ENCODE results near the gene PTGDR2. TPM values are rescaled to one million over a fixed set of nuclear protein-coding genes. Genes with fewer than 3 reads are reported as not detected.

The PTGDR2 gene
- total and polyA plus RNA-seq, 9 donors, result 0.48 to 1.0 (median 0.71) TPM

DNA sequence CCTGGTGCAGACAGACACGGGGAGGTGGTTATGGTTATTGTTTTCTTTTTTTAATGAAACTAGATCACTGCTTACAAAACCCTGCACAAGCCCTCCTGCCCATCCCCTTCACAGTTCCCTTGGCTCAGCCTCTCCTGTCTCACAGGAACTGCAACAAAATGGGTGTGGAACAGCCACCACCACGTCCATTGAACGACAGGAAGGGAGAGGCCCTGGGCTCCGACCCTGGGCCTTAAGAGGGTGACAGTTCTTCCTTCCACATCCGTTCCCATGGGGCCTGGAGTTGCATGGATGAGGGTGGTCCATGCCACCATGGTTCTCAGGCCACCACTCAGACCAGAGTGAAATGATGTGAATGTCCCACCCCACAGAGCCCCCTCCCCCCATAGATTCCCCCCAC lies 34.9 kb upstream of the PTGDR2 start:
- no peaks in the 10 kb centered on the region for H3K9me3 ChIP-seq (replicated peaks; ENCODE audit: control insufficient read depth, low read depth, low read length)
- DNase-seq, result no peak
- H3K27ac ChIP-seq (ENCODE audit: low read length), result no peak overlapping the region
- H3K4me3 ChIP-seq (ENCODE audit: low read length), result no peak overlapping the region
- H3K4me1 ChIP-seq (ENCODE audit: control insufficient read depth, insufficient read depth, low read length), result no peaks in the 10 kb centered on the region
- peaks cover 61% of the 10 kb centered on the region for H3K36me3 ChIP-seq (ENCODE audit: control insufficient read depth, insufficient read depth, low read length)
- 50% methylated on average over 2 of the region's 5 CpGs for WGBS (ENCODE audit: insufficient coverage)
- H3K27me3 ChIP-seq (ENCODE audit: control insufficient read depth, insufficient read depth, low read length), result no peaks in the 10 kb centered on the region

DNA sequence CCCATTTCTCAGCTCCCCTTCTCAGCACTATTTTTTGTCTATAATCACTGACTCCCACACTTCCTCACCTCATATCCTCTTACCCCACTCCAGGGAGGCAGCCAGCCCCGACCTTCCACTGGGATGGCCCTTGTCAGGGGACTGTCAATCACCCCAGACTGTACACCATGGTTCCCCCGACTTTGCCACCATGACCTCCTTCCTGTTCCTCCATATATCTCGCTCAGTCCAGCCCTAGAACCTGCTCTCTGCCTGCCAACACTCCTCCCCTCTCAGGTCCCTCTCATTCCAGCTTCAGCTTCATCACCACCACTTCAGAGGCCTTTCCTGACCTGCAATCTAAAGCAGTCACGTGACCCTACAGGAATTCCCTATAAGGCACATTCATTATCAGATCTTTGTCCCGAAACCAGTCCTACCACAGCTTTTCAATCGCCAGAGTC lies 34.1 kb upstream of the PTGDR2 start:
- Histone ChIP-seq H3K36me3 (ENCODE audit: control insufficient read depth, insufficient read depth, low read length) (peaks cover 54% of the 10 kb centered on the region), H3K9me3 (replicated peaks; ENCODE audit: control insufficient read depth, low read depth, low read length) (no peaks in the 10 kb centered on the region), H3K27ac (ENCODE audit: low read length) (no peak overlapping the region), H3K27me3 (ENCODE audit: control insufficient read depth, insufficient read depth, low read length) (no peaks in the 10 kb centered on the region), H3K4me3 (ENCODE audit: low read length) (no peak overlapping the region), H3K4me1 (ENCODE audit: control insufficient read depth, insufficient read depth, low read length) (no peaks in the 10 kb centered on the region)
- 72% methylated on average over 6 of the region's 6 CpGs for WGBS (ENCODE audit: insufficient coverage)
- no peak for DNase-seq

DNA sequence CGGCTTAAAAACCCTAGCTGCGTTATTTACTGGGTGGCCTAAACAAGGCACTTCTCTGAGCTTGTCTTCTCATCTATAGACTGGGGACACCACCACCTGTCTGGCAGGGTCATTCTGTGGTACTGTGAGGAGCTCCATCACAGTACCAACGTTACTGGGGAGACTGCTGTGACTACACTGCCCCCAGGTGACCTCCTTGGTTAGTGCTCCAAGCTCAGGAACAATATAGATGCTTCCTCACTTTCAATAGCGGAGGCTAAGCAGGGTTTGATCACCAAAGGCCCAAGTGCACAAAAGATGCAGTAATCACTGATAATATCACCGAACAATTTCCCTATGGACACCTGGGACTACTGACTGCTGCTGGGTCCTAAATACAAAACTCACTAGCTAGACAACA lies 31.8 kb upstream of the PTGDR2 start:
- no peaks in the 10 kb centered on the region for H3K4me1 ChIP-seq (ENCODE audit: control insufficient read depth, insufficient read depth, low read length)
- no peaks in the 10 kb centered on the region for H3K27me3 ChIP-seq (ENCODE audit: control insufficient read depth, insufficient read depth, low read length)
- H3K36me3 ChIP-seq (ENCODE audit: control insufficient read depth, insufficient read depth, low read length), result peaks cover 34% of the 10 kb centered on the region
- DNase-seq, result peak; percentile 54
- no peaks in the 10 kb centered on the region for H3K9me3 ChIP-seq (replicated peaks; ENCODE audit: control insufficient read depth, low read depth, low read length)
- H3K4me3 ChIP-seq (ENCODE audit: low read length), result no peak overlapping the region
- 55% methylated on average over 5 of the region's 5 CpGs for WGBS (ENCODE audit: insufficient coverage)
- H3K27ac ChIP-seq (ENCODE audit: low read length), result no peak overlapping the region

DNA sequence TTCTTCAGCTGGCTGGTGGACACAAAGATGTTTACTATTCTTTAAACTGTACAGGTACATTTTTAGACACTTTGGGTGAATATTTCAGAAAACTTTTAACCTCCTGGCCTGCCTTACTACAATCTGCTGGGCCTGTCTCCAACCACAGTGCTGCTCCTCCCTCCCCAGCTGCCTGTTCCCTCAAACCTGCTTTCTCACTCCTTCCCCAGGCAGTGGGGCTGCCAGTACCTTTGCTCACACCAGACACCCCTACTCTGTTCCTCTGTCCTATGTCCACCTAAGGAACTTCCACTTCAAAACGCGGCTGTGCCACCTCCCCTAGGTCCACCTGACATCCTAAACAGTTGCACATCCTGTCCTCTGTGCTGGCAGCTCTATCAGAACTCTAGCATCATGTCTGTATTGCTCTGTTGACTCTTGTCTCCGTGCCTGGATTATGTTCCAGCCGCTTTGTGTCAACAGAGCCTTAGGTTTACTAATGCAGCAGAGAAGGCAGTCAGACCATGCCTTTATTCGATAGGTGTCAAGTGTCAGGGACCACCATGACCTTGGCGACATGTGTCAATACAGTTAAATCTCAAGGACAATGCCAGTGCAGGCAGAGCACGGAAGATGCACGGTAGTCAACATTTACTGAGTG lies 25.0 kb upstream of the PTGDR2 start:
- Histone ChIP-seq H3K27me3 (ENCODE audit: control insufficient read depth, insufficient read depth, low read length) (no peaks in the 10 kb centered on the region), H3K4me1 (ENCODE audit: control insufficient read depth, insufficient read depth, low read length) (peaks cover 24% of the 10 kb centered on the region), H3K36me3 (ENCODE audit: control insufficient read depth, insufficient read depth, low read length) (peaks cover 15% of the 10 kb centered on the region), H3K4me3 (ENCODE audit: low read length) (no peak overlapping the region), H3K9me3 (replicated peaks; ENCODE audit: control insufficient read depth, low read depth, low read length) (no peaks in the 10 kb centered on the region), H3K27ac (ENCODE audit: low read length) (no peak overlapping the region)
- DNase-seq, result no peak
- WGBS (ENCODE audit: insufficient coverage), result 46% methylated on average over 6 of the region's 8 CpGs

DNA sequence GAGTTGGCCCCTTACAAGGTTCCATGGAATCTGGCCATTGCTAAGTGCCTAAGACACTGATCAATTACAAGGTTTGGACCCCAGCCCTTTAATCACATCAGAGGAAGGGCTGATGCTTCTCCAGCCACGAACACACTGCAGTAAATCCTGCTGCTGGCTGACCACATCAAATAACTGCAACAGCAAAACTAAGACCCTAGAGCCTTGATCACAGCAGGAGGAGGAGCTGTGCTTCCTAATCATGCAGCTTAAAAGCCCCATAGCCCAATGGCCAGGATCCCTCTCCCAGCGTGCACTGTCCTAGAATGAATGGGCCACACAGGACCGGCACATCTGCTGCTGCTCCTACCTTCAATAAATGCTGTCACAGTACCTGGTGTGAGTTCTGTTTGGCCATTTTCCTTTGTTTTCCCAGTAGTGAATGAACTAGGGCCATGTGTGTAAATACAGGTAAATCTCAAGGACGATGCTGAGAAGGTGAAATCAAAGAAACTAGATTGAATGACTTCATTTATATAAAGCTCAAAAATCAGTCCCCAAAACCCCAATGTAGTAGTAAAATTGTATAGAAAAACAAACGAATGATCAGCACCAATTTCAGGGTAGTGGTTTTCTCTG lies 24.3 kb upstream of the PTGDR2 start:
- Histone ChIP-seq H3K9me3 (replicated peaks; ENCODE audit: control insufficient read depth, low read depth, low read length) (no peaks in the 10 kb centered on the region), H3K4me1 (ENCODE audit: control insufficient read depth, insufficient read depth, low read length) (peaks cover 31% of the 10 kb centered on the region), H3K36me3 (ENCODE audit: control insufficient read depth, insufficient read depth, low read length) (peaks cover 15% of the 10 kb centered on the region), H3K27ac (ENCODE audit: low read length) (no peak overlapping the region), H3K4me3 (ENCODE audit: low read length) (no peak overlapping the region), H3K27me3 (ENCODE audit: control insufficient read depth, insufficient read depth, low read length) (no peaks in the 10 kb centered on the region)
- 17% methylated on average over 1 of the region's 5 CpGs for WGBS (ENCODE audit: insufficient coverage)
- DNase-seq, result no peak

DNA sequence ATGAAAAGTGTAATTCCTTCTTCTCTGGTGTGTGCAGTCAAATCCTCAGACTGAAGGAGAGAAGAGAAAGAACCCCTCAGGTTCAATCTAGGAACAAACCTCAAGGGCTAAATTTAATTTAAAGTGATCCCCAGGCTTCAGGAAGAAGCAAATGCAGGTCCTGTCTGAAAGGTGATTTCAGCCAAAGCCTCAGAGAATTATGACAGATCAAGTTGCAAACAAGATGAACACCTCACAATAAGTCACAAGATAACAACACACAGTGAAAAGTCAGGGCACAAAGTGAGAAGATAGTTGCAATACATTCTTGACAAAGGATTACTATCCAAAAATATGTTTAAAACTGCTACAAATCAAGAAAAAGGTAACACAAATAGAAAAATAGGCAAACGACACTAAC lies 23.4 kb upstream of the PTGDR2 start:
- Histone ChIP-seq H3K36me3 (ENCODE audit: control insufficient read depth, insufficient read depth, low read length) (peaks cover 15% of the 10 kb centered on the region), H3K27me3 (ENCODE audit: control insufficient read depth, insufficient read depth, low read length) (no peaks in the 10 kb centered on the region), H3K4me1 (ENCODE audit: control insufficient read depth, insufficient read depth, low read length) (peaks cover 39% of the 10 kb centered on the region), H3K4me3 (ENCODE audit: low read length) (no peak overlapping the region), H3K9me3 (replicated peaks; ENCODE audit: control insufficient read depth, low read depth, low read length) (no peaks in the 10 kb centered on the region), H3K27ac (ENCODE audit: low read length) (peak overlapping the region; percentile 73)
- WGBS (ENCODE audit: insufficient coverage), result no CpG with 5 or more reads among the region's 1 CpG
- no peak for DNase-seq

DNA sequence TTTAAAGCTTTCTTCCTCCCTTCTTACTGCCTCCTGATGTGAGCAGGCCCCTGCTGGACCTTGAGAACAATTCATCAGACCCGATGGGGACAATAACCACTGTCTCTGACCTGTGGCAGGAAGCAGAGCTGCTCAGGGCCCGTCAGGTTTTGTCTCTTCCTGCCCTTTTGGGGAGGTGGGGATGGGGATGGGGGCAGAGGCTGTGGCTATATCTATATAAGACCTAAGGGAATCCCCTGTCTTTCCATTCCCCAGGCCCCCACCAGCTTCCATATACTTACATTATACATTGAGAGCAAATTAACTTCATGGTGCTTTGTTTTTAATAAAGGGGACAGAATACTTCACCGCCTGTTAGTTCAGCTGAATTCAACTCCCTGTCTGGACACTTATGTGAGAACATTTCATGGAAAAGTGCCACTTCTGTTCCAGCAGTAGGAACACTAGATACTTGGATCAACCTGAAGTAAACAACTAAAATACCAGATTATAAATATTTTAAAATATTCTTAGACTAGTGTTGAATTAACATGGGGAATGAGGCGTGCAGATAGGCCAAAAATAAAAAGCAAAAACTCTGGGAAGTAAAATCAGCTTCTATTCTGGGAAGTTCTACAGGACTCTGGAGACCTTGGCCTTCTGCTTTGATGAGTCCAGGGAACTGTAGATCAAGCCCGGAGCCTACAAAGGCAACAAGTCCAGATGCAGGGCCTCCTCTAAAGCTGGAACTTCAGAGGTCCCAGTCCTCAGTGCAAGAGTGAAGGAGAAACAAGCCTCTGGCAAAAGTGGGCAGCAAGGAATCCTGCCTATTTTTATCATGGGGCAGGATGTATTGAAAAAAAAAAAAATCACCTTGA lies 22.7 kb upstream of the PTGDR2 start:
- Histone ChIP-seq H3K4me3 (ENCODE audit: low read length) (no peak overlapping the region), H3K36me3 (ENCODE audit: control insufficient read depth, insufficient read depth, low read length) (peaks cover 15% of the 10 kb centered on the region), H3K27me3 (ENCODE audit: control insufficient read depth, insufficient read depth, low read length) (no peaks in the 10 kb centered on the region), H3K4me1 (ENCODE audit: control insufficient read depth, insufficient read depth, low read length) (peaks cover 45% of the 10 kb centered on the region), H3K27ac (ENCODE audit: low read length) (peak overlapping the region; percentile 73), H3K9me3 (replicated peaks; ENCODE audit: control insufficient read depth, low read depth, low read length) (no peaks in the 10 kb centered on the region)
- DNase-seq, result peak; percentile 90
- 13% methylated on average over 1 of the region's 5 CpGs for WGBS (ENCODE audit: insufficient coverage)

DNA sequence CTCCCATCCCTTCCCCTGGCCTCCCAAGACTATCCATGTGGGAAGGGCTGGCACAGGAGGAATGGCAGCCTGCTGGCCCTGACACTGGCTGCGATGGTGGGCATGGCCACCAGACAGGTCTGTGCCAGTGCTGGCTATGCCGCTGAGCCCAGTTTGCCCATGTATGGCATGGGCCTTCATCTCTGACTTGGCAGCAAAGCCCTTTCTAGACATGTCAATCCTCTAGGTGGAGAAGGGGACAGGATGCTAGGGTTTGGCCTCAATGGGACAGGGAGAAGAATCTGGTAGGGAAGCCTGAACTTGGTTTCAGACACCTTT lies 20.4 kb upstream of the PTGDR2 start:
- Histone ChIP-seq H3K4me1 (ENCODE audit: control insufficient read depth, insufficient read depth, low read length) (peaks cover 68% of the 10 kb centered on the region), H3K27me3 (ENCODE audit: control insufficient read depth, insufficient read depth, low read length) (no peaks in the 10 kb centered on the region), H3K9me3 (replicated peaks; ENCODE audit: control insufficient read depth, low read depth, low read length) (no peaks in the 10 kb centered on the region), H3K27ac (ENCODE audit: low read length) (peak overlapping the region; percentile 72), H3K4me3 (ENCODE audit: low read length) (no peak overlapping the region), H3K36me3 (ENCODE audit: control insufficient read depth, insufficient read depth, low read length) (peaks cover 15% of the 10 kb centered on the region)
- 94% methylated on average over 2 of the region's 2 CpGs for WGBS (ENCODE audit: insufficient coverage)
- no peak for DNase-seq

DNA sequence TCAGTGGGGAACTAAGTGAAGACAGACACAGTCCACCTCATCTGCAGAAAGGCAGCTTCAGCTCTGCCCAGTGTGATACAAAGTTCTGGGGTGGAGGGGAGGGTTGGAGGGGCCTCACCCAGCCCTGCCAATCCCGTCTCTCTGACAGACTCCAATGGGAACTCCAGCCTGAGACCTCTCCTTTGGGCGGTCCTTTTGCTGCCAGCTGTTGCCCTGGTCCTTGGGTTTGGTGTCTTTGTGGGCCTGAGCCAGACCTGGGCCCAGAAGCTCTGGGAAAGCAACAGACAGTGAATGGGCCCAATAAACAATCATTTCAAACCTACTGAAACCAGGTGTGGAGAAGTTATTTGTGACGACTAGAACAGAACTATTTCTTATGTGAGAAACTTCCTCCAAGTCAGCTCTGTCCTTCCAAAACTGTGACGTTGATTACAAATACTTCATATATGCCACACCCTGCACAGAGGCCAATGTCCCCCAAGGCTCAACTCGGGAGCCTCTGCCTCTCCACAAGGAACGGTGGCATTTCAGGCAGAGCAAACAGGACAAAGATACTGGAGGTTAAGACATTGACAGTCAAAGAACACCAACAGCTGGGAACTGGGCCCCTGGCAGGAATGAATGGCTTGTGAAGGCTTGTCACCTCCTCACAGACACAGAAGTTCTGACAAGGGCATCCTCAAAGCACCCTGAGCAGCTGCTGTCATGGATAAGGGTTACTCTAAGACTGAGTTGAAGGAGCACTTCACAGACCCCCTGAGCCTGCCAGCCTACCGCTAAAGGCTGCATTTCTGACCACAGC lies 19.8 kb upstream of the PTGDR2 start:
- peak overlapping the region; percentile 72 for H3K27ac ChIP-seq (ENCODE audit: low read length)
- 40% methylated on average over 3 of the region's 7 CpGs for WGBS (ENCODE audit: insufficient coverage)
- peak; percentile 55 for DNase-seq

More for the DNA sequence above, 19.8 kb upstream of the PTGDR2 start:
- peaks cover 74% of the 10 kb centered on the region for H3K4me1 ChIP-seq (ENCODE audit: control insufficient read depth, insufficient read depth, low read length)
- peaks cover 15% of the 10 kb centered on the region for H3K36me3 ChIP-seq (ENCODE audit: control insufficient read depth, insufficient read depth, low read length)
- no peaks in the 10 kb centered on the region for H3K27me3 ChIP-seq (ENCODE audit: control insufficient read depth, insufficient read depth, low read length)
- no peaks in the 10 kb centered on the region for H3K9me3 ChIP-seq (replicated peaks; ENCODE audit: control insufficient read depth, low read depth, low read length)
- no peak overlapping the region for H3K4me3 ChIP-seq (ENCODE audit: low read length)
